HG02678 (cell line): ENCODE results near the gene TOR1AIP2.
A peak's percentile ranks its signal among the peaks of the same experiment; 100 is the strongest.

Experiments
- ATAC-seq: cut with Tn5 transposase; IDR thresholded peaks from one replicate; pipeline ENCODE4 v1.9.1; 2021; ENCODE audit warnings: mild to moderate bottlenecking, moderate library complexity; ENCODE audit not compliant: unreplicated experiment

TOR1AIP2 gene

DNA sequence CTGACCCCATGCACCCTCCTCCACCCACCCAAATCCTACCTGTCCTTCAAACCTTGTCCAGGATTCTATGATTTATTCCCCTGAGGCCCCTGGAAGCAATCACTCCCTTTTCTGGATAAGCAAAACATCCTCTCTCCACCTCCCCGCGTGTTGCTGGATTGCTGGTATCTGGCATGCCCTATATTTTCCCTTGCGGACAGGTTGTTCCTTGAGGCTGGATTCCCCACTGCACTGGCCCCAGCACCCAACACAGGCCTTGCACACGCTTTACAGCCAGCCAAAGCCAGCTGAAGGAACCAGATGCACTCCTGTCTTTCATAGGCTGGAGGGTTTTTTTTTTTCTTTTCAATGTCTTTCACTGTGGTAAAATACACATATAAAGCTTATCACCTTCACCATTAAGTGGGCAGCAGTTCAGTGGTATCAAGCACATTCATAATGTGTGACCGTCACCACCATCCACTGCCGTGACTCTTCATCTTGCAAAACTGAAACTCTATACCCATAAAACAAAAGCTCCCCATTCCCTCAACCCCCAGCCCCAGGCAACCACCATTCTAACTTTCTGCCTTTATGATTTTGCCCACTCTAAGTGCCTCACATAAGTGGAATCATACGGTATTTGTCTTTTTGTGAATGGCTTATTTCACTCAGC, 50.9 kb downstream of the TOR1AIP2 start:
- no peak for ATAC-seq

DNA sequence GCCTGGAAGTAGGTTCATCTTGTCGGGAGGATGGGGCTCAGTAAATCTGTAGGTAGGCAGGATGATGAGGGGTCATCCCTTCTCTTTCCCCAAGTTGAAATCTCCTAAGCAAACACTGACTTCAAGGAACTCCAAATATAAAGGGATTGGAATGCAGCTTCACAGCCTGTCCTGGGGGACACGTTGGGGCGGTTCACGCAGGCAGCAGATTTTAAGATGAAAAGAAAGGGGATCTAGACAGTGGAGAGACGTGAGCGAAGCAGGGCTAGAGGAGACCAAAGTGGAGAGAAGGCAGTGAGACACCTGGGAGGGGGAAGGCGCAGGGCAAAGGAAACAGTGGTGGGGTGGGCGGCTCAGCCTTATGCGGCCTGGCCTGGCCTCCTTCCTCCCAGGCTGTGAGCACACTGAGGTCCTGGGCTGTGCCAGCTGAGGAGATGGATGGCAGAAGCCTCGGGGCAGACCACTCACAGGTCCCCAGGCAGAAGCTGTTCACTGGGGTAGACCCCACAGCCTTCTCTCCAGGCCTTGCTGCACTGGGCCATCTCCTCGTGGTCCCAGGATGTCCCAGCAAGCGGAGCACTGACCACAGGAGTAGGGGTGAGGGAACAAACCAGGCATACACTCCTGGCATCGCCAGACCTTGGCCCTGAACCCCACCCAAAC, 51.7 kb downstream of the TOR1AIP2 start:
- ATAC-seq = no peak

DNA sequence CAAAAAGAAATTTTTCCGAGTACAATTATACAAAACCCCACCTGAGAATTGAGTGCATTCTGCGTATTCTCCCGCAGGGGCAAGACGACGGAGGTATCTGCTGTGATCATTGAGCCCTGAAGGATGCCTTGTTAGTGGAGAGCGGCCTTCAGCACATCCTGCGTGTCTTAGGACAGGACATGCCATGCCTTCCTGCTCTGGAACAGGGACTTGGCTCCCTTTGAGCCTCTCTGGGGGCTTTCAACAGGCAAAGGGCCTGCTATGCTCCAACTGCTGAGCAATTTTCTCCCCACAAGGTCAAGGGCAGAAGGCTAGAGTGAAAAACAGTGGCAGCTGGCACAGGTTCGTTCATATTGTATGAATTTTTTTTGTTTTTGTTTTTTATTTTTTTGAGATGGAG, 52.4 kb downstream of the TOR1AIP2 start:
- ATAC-seq = no peak

DNA sequence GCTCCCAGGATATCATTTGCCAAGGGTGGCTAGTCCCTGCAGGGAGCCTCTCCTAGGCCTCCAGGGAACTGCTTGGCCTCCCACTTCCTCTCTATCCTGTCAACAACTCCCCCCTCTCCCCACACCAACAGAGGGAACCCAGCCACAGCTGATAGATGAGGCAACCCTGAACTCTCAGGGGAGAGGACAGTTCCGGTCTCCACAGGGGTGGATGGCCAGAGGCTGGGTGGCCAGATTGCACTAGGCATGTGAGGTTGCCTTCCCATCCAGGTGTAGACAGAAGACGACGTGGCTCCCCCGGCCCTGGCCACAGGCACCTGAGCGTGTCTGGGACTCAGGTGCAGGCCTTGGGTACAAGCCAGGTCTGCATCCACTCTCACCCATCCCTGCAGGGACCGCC, 53.3 kb downstream of the TOR1AIP2 start:
- no peak for ATAC-seq

DNA sequence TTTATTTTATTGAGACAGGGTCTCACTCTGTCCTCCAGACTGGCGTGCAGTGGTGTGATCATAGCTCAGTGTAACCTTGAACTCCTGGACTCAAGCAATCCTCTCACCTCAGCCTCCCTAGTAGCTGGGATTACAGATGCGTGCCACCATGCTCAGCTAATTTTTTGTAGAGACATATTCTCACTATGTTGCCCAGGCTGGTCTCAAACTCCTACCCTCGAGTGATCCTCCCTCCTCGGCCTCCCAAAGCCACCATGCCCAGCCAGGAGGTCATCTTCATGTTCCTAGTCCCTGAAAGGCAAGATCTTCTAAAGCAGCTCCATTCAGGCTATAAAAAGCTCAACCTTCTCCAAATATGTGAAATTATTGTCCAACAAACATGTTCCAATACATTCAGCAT, 53.9 kb downstream of the TOR1AIP2 start:
- no peak for ATAC-seq

DNA sequence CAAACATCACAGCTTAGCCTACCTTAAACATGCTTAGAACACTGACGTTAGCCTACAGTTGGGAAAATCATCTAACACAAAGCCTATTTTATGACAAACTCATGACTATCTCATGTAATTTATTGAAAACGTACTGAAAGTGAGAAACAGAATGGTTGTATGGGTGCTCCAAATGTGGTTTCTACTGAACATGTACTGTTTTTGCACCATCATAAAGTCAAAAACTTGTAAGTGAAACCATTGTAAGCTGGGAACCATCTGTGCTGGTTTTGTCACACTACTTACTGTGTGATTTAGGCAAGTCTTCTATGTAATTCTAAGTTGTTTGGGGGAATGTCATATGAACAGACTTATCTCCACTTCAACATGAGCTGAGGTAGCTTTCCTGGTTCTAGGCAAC, 55.5 kb downstream of the TOR1AIP2 start:
- ATAC-seq = no peak

DNA sequence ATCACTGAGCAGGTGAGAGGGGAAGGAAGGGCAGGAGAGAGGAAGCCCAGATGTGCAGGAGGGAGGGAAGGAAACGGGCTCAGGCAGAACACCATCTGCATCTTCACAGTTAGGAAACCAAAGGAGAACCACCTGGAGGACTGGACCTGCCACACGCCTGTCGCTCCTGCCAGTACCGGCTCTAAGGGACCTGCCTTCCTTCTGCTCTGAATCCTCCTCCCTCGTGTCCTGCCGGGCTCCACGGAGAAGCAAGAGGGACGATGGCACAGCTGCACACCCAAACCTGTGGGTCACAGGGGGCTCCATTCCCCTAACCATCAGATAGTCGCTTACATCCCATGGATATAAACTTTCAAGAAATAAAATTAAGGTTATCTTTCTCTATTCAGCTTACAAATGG, 56.1 kb downstream of the TOR1AIP2 start:
- no peak for ATAC-seq

DNA sequence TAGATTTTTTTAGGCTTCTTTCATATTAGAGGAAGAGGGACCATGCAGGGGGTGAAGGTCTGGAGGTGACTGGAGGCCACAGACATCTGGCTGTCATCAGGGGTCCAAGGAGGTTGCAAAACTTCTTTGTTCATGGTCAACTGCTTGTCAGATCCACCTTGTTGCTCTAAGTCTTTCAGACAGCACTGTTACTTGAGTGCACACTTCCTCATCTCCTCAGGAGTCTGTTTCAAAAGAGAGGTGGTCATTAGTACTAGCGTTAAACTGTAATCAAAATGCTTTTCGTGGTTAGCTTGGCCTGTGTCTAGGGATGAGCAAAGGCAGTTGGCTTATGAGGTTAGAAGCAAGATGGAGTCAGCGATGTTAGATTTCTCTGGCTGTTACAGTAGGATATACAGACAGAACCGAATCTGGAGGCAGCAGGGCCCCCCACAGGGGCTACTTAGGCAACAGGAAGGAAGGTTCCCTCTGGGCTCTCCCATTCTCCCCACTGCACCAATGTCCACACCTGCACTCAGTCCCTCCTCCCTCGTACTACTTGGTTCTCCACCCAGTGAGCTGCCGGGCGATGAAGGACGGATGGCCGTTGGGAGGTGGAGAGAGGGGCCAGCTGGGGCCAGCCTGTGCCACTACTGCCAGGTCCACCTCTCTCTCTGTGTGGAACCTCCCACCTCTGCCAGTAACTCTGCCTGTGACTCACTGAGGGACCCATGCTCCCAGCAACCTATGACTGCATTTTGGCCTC, 57.2 kb downstream of the TOR1AIP2 start:
- ATAC-seq = no peak

DNA sequence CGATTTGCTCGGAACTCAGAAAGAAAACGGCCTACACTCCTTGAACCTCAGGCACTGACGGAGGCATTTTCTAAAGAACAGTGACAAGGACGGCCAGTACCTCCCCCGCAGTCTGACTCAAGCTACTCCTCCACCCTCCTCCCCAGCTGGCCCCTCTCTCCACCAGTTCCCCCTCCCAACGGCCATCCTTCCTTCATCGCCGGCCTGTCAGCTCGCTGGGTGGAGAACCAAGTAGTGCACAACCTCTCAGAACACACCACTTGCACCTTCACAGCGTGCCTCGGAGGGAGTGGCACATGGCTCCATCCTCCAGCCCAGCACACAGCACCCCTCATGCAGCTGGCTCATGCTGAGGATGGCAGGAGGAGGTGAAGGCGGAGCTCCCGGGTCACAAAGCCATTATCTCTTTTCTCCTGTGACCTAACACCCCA, 58.8 kb downstream of the TOR1AIP2 start:
- ATAC-seq = no peak

DNA sequence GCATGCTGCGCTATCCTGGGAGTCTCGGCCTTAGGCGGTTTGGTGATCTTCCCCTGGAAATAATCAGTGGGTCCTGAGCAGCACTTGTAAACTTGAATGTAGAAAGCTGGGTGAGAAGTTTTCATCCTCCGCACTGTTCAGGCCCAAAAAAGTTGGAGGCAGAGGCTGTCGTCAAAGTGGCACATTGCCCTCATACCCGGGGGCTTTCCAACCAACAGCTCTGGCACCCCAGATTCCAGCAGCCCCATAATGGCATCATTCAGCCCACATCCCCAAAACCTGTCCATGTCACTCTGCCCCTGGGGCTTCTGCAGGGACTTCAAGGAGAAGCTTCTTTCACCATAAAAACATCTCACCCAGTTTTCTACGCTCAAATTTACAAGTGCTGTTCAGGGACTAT, 59.3 kb downstream of the TOR1AIP2 start:
- no peak for ATAC-seq

DNA sequence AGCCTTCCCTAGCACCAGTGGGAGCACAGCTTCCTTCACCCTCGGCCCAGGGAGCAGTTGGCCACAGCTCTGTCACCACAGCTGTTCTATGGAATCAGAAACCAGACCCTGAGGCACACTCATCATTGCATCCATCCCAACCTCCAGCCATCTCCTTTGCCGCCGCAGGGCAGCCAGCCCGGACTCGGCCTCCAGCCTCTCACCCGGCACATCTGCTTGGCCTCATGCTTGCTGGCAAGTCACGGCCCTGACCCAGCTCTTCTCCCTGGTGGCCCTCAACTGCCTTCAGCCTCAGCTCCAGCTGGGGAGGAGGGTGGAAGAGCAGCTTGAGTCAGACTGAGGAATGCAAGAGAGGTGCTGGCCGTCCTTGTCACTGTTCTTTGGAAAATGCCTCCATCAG, 59.8 kb downstream of the TOR1AIP2 start:
- no peak for ATAC-seq

DNA sequence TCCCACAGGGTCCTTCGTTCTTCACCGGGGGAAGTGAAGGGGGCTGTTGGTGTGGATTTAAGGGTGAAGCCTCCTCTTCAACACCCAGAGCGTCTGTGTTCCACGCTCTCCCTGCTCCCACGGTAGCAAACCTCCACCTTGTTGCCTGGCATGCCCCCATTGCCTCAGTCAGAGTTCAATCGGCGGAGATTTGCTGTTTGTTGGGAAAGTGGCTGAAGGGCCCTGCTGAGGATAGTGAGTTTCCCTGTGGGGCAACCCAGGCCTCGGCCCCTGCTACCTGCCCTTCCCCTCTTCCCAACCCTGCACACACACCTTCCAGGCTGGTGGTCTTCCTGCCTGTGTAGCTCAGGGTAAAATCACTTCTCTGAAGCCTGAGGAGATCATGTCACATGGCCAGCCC, 60.5 kb downstream of the TOR1AIP2 start:
- ATAC-seq = no peak

DNA sequence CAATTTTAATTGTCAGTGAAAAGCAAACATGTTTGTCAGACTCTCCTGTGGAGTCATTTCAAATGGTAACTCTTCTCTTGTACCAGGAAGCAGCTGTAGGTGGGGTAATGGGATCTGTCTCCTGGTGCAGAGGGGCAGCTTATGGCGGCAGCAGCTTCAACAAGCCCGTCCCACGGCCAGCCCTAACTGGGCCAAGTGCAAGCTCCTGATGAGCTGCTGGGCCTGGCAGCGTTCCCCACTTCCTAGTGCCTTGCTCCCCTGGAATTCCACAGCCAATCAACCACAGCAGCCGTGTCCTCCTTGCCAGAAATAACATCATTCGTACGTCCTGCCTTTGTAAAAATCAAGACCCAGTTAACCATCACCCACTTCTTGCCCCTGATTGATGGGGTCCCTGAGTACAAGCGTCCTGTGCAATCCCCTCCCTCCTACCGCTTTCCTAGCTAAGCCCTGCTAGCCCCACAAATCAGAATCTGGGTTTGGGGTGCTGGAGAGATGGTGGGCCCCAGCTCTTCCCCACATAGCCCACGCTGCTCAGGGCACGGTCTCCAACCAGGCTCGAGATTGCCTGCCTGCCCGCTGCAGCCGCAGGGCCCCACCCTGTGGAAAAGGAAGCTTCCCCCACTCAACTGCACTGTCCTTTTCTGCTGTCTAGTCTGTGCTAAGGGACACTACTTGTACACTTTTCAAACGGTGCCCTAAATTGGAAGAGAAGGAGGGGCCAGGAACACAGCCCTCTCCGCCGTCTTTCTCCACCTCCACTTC, 61.2 kb downstream of the TOR1AIP2 start:
- no peak for ATAC-seq

DNA sequence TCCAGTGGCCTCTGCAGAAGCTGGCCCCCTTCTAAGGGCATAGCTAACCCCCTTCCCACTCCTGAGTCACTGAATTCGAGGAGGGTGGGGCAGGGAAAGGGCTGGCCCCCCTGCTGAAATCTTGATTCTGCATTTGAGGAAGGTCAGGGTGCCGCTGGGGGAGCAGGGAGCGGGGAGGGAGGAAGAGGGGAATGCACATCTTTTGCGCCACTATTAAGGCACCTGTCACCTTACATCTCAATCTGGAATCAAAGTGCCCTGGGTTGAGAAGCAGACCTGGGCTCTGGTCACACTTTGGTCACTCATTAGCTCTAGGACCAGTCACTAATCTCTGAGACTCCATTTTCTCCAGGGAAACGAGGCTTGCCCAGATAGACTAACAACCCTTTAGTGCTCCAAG, 62.0 kb downstream of the TOR1AIP2 start:
- no peak for ATAC-seq

DNA sequence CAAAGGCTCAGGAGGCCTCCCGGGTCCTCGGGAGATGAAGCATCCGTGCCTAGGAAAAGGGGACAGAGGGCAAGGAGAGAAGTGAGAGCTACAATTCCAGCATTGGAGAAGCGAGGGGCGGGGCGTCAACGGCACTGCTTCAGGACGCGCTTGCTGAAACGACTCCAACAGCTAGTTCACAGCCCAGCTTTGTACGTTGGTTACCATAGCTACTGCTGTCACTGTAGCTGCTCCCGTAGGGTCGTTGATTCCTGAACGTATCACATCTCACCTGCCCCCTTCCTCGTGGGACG, 63.1 kb downstream of the TOR1AIP2 start:
- ATAC-seq = no peak

DNA sequence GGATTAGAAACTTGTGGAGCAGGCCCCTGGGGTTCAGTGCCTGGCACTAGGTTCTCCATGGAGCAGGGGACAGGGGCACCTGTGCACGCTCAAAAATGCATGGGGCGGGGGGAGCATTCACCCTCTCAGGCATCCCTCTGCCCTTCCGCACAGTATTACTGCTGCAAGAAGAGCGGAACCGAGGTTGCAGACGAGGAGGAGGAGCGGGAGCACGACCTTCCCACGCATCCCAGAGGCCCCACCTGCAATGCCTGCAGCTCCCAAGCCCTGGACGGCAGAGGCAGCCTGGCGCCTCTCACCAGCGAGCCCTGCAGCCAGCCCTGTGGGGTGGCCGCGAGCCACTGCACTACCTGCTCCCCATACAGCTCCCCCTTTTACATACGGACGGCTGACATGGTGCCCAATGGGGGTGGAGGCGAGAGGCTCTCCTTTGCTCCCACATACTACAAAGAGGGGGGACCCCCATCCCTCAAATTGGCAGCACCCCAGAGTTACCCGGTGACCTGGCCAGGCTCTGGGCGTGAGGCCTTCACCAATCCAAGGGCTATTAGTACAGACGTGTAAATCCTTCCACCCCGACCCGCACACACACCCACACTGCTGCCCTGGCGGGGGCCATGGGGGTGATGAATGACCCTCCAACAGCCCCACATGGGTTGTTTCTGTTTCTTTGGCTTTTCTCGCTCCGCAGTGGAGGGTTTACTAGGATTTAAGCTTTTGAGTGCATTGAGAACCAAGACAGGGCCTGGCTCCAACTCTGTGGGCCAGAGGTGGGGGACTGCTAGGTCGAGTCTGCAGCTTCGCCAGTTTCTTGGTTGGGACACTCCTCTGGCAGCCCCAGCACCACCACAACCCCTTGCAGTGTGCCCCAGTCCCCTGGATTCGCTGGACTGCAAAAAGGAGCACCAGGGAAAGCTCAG, 63.7 kb downstream of the TOR1AIP2 start:
- ATAC-seq = no peak

DNA sequence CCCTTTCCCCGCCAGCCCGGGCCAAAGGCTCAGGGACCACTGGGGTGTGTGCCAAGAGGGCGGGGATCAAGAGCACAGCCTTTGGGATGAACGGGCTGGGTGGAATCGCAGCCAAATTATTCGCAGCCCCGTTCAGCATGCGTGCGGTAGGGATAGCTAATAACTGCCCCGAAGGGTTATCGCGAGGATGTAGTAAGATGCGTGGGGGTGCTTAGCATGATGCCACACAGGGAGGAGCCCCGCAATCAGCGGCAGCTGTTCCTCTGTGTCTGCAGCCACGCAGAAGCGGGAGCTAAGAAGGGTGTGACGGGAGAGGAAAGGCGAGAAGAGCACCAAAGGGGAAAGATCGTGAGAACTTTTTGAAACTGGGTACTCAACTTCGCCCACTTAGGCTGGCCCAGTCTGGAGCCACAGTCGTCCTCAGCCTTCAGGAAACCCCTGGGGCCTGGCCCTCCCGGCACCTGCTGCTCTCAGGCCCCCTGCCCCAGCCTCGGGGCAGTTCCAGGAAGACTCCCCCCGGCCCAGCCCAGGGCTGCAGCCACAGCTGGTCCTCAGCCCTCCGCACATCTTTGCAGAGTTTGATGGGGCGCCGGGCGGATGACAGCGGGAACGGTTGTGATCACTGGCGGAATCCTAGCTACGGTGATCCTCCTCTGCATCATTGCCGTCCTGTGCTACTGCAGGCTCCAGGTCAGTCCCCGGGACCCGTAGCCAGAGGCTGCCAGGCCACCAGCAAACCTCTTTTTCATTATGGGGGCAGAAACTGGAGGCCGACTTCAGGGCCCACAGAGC, 64.9 kb downstream of the TOR1AIP2 start:
- no peak for ATAC-seq

DNA sequence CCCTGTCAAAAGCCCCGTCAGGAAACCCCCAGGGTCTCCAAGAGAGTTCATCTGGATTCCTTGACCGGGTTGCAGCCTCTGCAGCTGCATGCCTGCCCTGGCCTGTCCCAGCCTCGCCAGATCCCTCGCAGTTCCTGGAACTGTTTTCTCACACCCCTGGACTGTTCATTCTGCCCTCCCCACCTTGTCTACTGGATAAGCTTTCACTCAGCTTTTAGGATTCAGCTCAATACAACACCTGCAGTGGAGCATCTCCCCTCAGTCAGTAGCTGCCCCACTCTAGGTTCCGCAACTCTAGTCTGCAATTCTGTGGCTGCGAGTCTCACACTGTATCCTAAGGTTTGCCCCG, 67.3 kb downstream of the TOR1AIP2 start:
- no peak for ATAC-seq

DNA sequence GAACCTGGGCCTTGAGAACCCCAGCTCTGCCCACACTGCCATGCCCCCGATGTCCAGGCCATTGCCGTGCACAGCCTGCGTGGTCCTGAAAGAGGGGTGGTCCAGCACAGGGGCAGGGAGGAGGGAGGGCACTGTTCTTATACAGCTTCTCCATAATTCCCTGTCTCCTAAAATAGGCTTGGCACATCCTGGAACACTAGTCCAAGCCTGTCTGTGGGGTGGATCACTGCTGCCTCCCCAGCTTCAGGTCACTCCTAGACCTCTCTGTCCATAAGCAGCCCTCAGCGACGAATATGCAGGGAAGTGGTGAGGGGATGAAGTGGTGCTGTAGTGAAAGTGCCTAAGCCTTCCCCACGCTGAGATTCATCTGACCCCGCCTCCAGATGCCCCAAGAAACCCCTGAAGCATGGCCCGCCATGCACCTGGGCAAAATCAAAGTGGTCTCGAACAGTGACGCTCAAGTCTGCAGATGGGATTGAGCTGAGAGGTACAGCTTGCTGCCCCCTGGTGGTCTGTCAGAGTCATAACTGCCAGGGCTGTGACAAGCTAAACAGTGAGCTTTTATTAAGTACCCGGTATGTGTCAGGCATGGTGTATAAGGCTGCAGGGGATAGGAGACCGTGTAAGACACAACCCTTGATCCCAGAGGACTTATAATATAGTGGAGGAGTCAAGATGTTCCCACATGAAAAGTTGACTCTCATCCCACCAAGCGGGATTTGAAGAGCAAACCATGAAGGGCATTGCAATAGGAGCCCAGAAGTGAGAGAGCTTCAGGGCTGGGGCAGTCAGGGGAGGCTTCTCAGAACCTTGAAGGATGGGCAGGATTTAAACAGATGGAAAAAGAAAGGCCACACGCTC, 67.9 kb downstream of the TOR1AIP2 start:
- peak; percentile 71 for ATAC-seq
